22Rv1 (cell line): ENCODE measurements around the gene ABCC4.

ENCODE experiments used
- CTCF ChIP-seq: fragments of 450-650 bp; IDR thresholded peaks from 2 replicates; pipeline ENCODE4 v1.5.1; 2017; ENCODE audit warnings: mild to moderate bottlenecking
- ZFX ChIP-seq: fragments of 450-650 bp; IDR thresholded peaks from 2 replicates; pipeline ENCODE4 v1.6.1; 2017; ENCODE audit warnings: antibody characterized with exemption, borderline replicate concordance

DNA sequence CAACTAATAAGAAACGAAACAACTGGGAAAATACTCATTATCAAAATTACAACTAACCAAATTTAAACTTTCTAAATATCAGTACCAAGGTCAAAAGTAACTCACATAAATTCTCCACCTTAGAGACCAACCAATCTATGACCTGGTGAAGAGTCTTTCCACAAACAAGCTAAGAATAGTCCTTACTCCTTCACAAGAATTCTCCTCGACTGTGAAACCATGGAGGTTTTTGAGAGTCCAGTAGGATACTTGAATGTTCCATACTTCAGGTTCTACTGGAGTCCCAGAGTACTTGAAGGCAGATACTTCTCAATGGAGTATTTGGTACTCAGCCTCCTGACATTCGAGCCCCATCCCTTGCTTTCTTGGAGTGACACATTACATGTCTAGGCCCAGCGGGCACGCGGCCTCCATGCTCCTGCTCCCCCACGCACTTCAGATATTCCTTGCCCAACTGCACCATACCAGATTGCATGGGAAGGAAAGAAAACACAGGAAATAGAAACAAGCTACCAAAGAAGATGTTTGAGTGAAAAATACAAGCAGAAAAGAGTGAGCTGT lies 63.9 kb downstream of the ABCC4 start:
- TF ChIP-seq CTCF (no peak), ZFX (no peak)
